Loucy (cell line): ENCODE measurements around the gene KDM4B.

ENCODE experiments used
- H2AFZ ChIP-seq: fragments of 200-600 bp; sonication (generic); 2 replicates; pipeline ENCODE4 v1.6.0; 2016; ENCODE audit warnings: antibody characterized with exemption, mild to moderate bottlenecking, low read length, moderate library complexity
- H3F3A ChIP-seq: fragments of 200-600 bp; 2 replicates; pipeline ENCODE4 v1.6.0; 2016; ENCODE audit warnings: antibody characterized with exemption, low read depth, mild to moderate bottlenecking
- H3K27me3 ChIP-seq: fragments of 200-600 bp; sonication (generic); 2 replicates; pipeline ENCODE4 v1.6.1; 2014; ENCODE audit warnings: low read length, mild to moderate bottlenecking; ENCODE audit not compliant: insufficient read depth, poor library complexity, severe bottlenecking
- H3K36me3 ChIP-seq: fragments of 200-600 bp; sonication (generic); 2 replicates; pipeline ENCODE4 v1.6.1; 2016; ENCODE audit warnings: low read length; ENCODE audit not compliant: insufficient read depth
- H3K4me1 ChIP-seq: fragments of 200-600 bp; sonication (generic); 2 replicates; pipeline ENCODE4 v1.5.1; 2014; ENCODE audit warnings: low read length, mild to moderate bottlenecking; ENCODE audit not compliant: insufficient read depth, poor library complexity, severe bottlenecking
- H3K4me2 ChIP-seq: fragments of 200-600 bp; sonication (generic); 2 replicates; pipeline ENCODE4 v1.6.0; 2014; ENCODE audit warnings: antibody characterized with exemption, low read length, low read depth, mild to moderate bottlenecking; ENCODE audit not compliant: poor library complexity, severe bottlenecking
- H3K4me3 ChIP-seq: fragments of 200-600 bp; sonication (generic); 2 replicates; pipeline ENCODE4 v1.5.1; 2014; ENCODE audit warnings: low read length, mild to moderate bottlenecking, mixed read lengths; ENCODE audit not compliant: poor library complexity, severe bottlenecking
- H3K79me2 ChIP-seq: fragments of 200-600 bp; sonication (generic); 2 replicates; pipeline ENCODE4 v1.6.1; 2014; ENCODE audit warnings: low read length; ENCODE audit not compliant: insufficient read depth
- H3K9ac ChIP-seq: fragments of 200-600 bp; sonication (generic); 2 replicates; pipeline ENCODE4 v1.6.0; 2014; ENCODE audit warnings: mild to moderate bottlenecking, low read depth, low read length, moderate library complexity; ENCODE audit not compliant: poor library complexity, severe bottlenecking
- H3K9me2 ChIP-seq: fragments of 200-600 bp; sonication (generic); replicated peaks from 2 replicates; pipeline ENCODE4 v1.6.1; 2016; ENCODE audit warnings: low read depth, low read length, mixed read lengths
- H3K9me3 ChIP-seq: fragments of 200-600 bp; sonication (generic); 2 replicates; pipeline ENCODE4 v1.6.1; 2014; ENCODE audit warnings: mild to moderate bottlenecking, antibody characterized with exemption, low read length, low read depth; ENCODE audit not compliant: insufficient read depth
- H4K20me1 ChIP-seq: fragments of 200-600 bp; sonication (generic); 2 replicates; pipeline ENCODE4 v1.6.0; 2014; ENCODE audit warnings: antibody characterized with exemption, low read length, mild to moderate bottlenecking; ENCODE audit not compliant: insufficient read depth, poor library complexity, severe bottlenecking
- CTCF ChIP-seq: fragments of 200-600 bp; sonication (generic); conservative IDR thresholded peaks from 2 replicates; pipeline ENCODE4 v1.5.1; 2014; ENCODE audit warnings: mild to moderate bottlenecking, antibody characterized with exemption, low read length
- EZH2phosphoT487 ChIP-seq: fragments of 200-600 bp; IDR thresholded peaks from 2 replicates; pipeline ENCODE4 v1.6.1; 2018; ENCODE audit warnings: antibody characterized with exemption, mild to moderate bottlenecking, moderate library complexity, borderline replicate concordance

KDM4B gene

DNA sequence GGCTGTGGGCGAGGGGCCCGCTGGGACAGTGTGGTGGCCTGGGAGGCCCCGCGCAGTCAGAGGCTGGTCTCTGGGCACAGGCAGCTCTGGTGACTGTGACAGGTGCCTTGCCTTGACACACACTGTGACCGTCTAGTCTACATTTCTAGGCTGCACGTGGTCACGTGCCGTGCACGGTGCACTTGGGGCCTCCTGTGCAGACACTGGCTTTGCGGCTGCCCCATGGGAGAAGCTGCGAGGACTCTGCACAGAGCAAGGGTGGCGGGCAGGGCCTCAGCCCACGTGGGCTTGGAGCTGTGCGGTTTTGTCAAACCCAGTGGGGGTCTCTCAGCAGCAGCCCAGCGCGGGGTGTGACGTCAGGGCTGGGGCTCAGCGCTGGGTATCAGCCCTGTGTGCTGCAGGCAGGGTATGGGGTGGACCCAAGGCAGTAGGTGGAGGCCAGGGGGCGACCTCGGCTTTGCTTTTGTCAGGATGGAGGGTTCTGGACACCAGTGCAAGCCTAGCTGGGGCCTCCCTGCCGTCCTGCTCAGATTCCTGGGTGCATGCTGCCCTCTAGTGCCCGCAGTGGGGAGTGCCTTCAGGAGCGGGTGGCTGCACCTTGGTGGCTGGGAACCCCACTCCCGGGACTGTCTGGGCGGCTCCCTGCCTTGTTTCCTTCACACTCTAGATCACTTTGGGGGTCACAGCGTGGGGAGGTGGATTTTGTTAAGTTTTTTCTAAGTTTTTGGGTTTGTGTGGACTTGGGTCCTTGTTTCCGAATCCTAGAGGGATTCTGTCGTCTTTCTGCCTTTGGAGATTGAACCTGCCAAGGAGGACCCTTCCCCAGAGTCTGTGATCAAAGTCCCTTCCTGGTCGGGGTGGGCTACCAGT lies 62.6 kb downstream of the KDM4B start:
- Histone ChIP-seq H3K9ac (no peak overlapping the region), H3K27me3 (no peaks in the 10 kb centered on the region), H2AFZ (no peak overlapping the region), H3K4me2 (no peak overlapping the region), H3K4me1 (no peaks in the 10 kb centered on the region), H3K9me2 (no peaks in the 10 kb centered on the region), H3K36me3 (peaks cover 44% of the 10 kb centered on the region; the same call in 1 of the 2 replicates), H4K20me1 (peaks cover 62% of the 10 kb centered on the region), H3F3A (no peaks in the 10 kb centered on the region), H3K9me3 (no peaks in the 10 kb centered on the region), H3K4me3 (no peak overlapping the region), H3K79me2 (peaks cover 80% of the 10 kb centered on the region)
- TF ChIP-seq CTCF (peak; percentile 91), EZH2phosphoT487 (no peak)

DNA sequence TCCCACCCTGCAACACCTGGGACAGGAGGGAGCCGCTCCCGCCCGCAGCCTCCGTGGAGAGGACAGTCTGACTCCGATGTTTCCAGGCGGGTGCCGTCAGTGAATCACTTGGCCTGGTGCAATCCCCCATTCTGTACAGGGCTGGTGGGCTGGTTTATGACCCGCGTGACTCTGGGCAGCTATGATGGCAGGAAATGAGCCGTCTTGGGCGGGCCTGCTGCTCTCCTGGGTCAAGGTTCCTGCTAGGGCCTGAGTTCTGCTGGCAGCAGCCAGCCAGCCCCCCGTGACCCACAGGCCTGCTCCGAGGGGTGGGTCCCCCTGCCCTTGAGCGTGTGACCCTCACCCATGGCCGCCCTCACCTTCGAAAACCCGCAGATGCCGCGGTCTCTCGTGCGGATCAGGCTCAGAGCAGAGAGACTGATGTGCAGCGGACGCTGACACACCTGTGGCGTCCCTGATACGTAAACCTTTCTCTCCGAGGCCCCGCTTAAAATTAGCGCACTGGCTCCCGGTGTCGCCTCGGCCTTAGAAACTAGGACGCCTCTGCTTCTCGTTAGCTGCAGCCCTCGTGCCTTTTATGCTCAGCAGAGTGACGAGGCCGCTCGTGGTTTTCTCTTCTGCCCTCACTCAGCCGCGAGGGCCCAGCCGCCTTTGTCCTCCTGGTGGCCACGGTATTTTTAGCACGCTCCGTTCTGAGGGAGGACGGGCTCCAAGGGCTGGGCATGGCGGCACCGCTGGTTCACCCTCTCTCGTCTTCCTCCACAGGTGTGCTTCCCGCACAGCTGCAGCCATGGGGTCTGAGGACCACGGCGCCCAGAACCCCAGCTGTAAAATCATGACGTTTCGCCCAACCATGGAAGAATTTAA lies 63.4 kb downstream of the KDM4B start:
- Histone ChIP-seq H3K79me2 (peaks cover 75% of the 10 kb centered on the region), H3K36me3 (peaks cover 53% of the 10 kb centered on the region; the same call in 1 of the 2 replicates), H2AFZ (no peak overlapping the region), H3K4me3 (no peak overlapping the region), H3K9me3 (no peaks in the 10 kb centered on the region), H3K4me2 (no peak overlapping the region), H3K27me3 (no peaks in the 10 kb centered on the region), H4K20me1 (peaks cover 62% of the 10 kb centered on the region), H3K4me1 (no peaks in the 10 kb centered on the region), H3K9ac (no peak overlapping the region), H3F3A (no peaks in the 10 kb centered on the region), H3K9me2 (no peaks in the 10 kb centered on the region)
- TF ChIP-seq EZH2phosphoT487 (no peak), CTCF (no peak)

DNA sequence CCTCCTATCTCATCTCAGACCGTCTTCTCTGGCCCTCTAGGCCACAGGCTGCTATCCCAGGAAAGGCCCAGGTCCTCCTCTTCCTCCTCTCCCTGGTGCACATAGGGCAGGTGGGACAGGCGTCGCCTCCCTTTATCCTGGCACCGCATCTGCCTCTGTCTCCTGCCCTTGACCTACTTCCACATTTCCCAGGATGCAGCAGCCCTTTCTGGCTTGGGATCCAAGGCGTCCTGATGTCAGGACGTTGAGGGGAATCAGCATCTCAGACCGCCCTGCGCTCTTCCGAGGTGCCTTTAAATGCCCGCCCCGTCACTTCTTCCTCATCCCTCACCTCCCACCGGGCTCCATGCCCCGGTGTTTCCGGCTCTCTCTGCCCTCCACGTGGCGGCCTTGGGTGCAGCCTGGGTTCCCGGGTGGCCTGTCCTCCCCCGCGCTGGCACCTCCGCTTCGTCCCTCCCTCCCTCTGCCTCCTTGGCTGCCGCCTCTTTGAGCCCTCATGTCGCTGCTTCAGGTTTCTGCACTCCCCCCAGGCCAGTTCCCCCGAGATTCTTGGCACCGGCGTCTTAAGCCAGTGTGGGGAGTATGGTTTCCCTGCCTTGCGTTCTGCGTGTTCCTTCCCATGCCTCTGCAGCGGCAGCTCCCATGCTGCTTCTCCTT lies 66.3 kb downstream of the KDM4B start:
- peaks cover 51% of the 10 kb centered on the region for H4K20me1 ChIP-seq

More for the DNA sequence above, 66.3 kb downstream of the KDM4B start:
- Histone ChIP-seq H3K9me3 (no peaks in the 10 kb centered on the region), H3F3A (no peaks in the 10 kb centered on the region), H2AFZ (no peak overlapping the region), H3K36me3 (peaks cover 71% of the 10 kb centered on the region; the same call in 1 of the 2 replicates), H3K4me2 (no peak overlapping the region), H3K4me1 (no peaks in the 10 kb centered on the region), H3K9me2 (no peaks in the 10 kb centered on the region), H3K9ac (no peak overlapping the region), H3K27me3 (no peaks in the 10 kb centered on the region), H3K79me2 (peaks cover 50% of the 10 kb centered on the region; the same call in 1 of the 2 replicates), H3K4me3 (no peak overlapping the region)
- TF ChIP-seq CTCF, result no peak
- no peak for TF ChIP-seq EZH2phosphoT487
